GM23338 (cell line): Measurements from ENCODE around the gene IPO13. TPM values are rescaled to one million over a fixed set of nuclear protein-coding genes. Genes with fewer than 3 reads are reported as not detected.
A peak's percentile ranks its signal among the peaks of the same experiment; 100 is the strongest.

Experiments
- ATAC-seq: fragments of 200-7000 bp; cut with Tn5 transposase; 3 replicates; pipeline ENCODE4 v1.9.1; 2020
- DNase-seq: peaks from one replicate; pipeline ENCODE4 v3.0.0-alpha.2; 2015; ENCODE audit warnings: low spot score
- H2AFZ ChIP-seq: fragments of 200-600 bp; sonication (generic); 2 replicates; pipeline ENCODE4 v1.8.0; 2016; ENCODE audit warnings: antibody characterized with exemption, mild to moderate bottlenecking, moderate library complexity
- H3F3A ChIP-seq: fragments of 200-600 bp; sonication (generic); replicated peaks from 2 replicates; pipeline ENCODE4 v1.8.0; 2017; ENCODE audit warnings: antibody characterized with exemption, mixed run types, low read depth
- H3K27ac ChIP-seq: fragments of 200-600 bp; sonication (generic); 2 replicates; pipeline ENCODE4 v1.6.1; 2016; ENCODE audit warnings: low read depth
- H3K27me3 ChIP-seq: fragments of 200-600 bp; sonication (generic); 2 replicates; pipeline ENCODE4 v1.8.0; 2016; ENCODE audit warnings: mild to moderate bottlenecking, mixed run types, moderate library complexity; ENCODE audit not compliant: insufficient read depth
- H3K36me3 ChIP-seq: fragments of 200-600 bp; sonication (generic); 2 replicates; pipeline ENCODE4 v1.8.0; 2016; ENCODE audit warnings: mild to moderate bottlenecking; ENCODE audit not compliant: insufficient read depth
- H3K4me1 ChIP-seq: fragments of 200-600 bp; sonication (generic); 2 replicates; pipeline ENCODE4 v1.8.0; 2016; ENCODE audit warnings: mild to moderate bottlenecking, moderate library complexity; ENCODE audit not compliant: insufficient read depth
- H3K4me2 ChIP-seq: fragments of 200-600 bp; sonication (generic); 2 replicates; pipeline ENCODE4 v1.7.1; 2017; ENCODE audit warnings: mixed run types
- H3K4me3 ChIP-seq: fragments of 200-600 bp; sonication (generic); 2 replicates; pipeline ENCODE4 v1.6.1; 2016; ENCODE audit warnings: mixed run types
- H3K79me2 ChIP-seq: fragments of 200-600 bp; sonication (generic); replicated peaks from 2 replicates; pipeline ENCODE4 v1.8.0; 2017; ENCODE audit warnings: mild to moderate bottlenecking; ENCODE audit not compliant: insufficient read depth
- H3K9me2 ChIP-seq: fragments of 200-600 bp; sonication (generic); 2 replicates; pipeline ENCODE4 v1.8.0; 2017; ENCODE audit not compliant: insufficient read depth
- H4K20me1 ChIP-seq: fragments of 200-600 bp; sonication (generic); replicated peaks from 2 replicates; pipeline ENCODE4 v1.8.0; 2017; ENCODE audit warnings: mild to moderate bottlenecking; ENCODE audit not compliant: insufficient read depth
- H3K27ac Mint-ChIP-seq: 2 replicates; pipeline ENCODE4 v1.8.0; 2020; ENCODE audit warnings: inconsistent platforms, mild to moderate bottlenecking, moderate library complexity, mixed read lengths
- H3K27me3 Mint-ChIP-seq: 3 replicates; pipeline ENCODE4 v1.8.0; 2022; ENCODE audit warnings: low read depth, mild to moderate bottlenecking, moderate library complexity, mixed read lengths, inconsistent platforms; ENCODE audit not compliant: insufficient read depth, poor library complexity
- H3K36me3 Mint-ChIP-seq: 3 replicates; pipeline ENCODE4 v1.8.0; 2021; ENCODE audit warnings: low read depth, mild to moderate bottlenecking, inconsistent platforms, moderate library complexity, mixed read lengths
- H3K4me1 Mint-ChIP-seq: 3 replicates; pipeline ENCODE4 v1.8.0; 2020; ENCODE audit warnings: mild to moderate bottlenecking, inconsistent platforms, mixed read lengths
- H3K4me3 Mint-ChIP-seq: 3 replicates; pipeline ENCODE4 v1.8.0; 2021; ENCODE audit warnings: moderate library complexity, mild to moderate bottlenecking, inconsistent platforms, mixed read lengths
- H3K9me3 Mint-ChIP-seq: 3 replicates; pipeline ENCODE4 v1.8.0; 2020; ENCODE audit warnings: moderate library complexity, mild to moderate bottlenecking, inconsistent platforms, mixed read lengths
- CTCF ChIP-seq, 2 experiments: fragments of 200-600 bp in 1 of 2; sonication (generic) in 1 of 2; conservative IDR thresholded peaks; 2 replicates each; pipeline versions ENCODE4 v1.5.1 to v1.6.1; 2016 to 2017; ENCODE audit warnings: antibody characterized with exemption in 2 of 2, low read depth in 2 of 2, mild to moderate bottlenecking in 2 of 2, moderate library complexity in 1 of 2
- EZH2 ChIP-seq: fragments of 200-600 bp; sonication (generic); IDR thresholded peaks from one replicate; pipeline ENCODE4 v1.8.0; 2017; ENCODE audit warnings: antibody characterized with exemption, mild to moderate bottlenecking, low read depth; ENCODE audit not compliant: unreplicated experiment
- EZH2phosphoT487 ChIP-seq: fragments of 200-600 bp; sonication (generic); IDR thresholded peaks from one replicate; pipeline ENCODE4 v1.8.1; 2018; ENCODE audit warnings: antibody characterized with exemption; ENCODE audit not compliant: unreplicated experiment
- POLR2AphosphoS5 ChIP-seq: IDR thresholded peaks from 2 replicates; pipeline ENCODE4 v1.6.1; 2016; ENCODE audit warnings: antibody characterized with exemption, low read depth
- REST ChIP-seq: IDR thresholded peaks from one replicate; pipeline ENCODE4 v1.6.1; 2018; ENCODE audit warnings: antibody characterized with exemption; ENCODE audit not compliant: unreplicated experiment
- STAT1 ChIP-seq: IDR thresholded peaks from one replicate; pipeline ENCODE4 v1.6.1; 2016; ENCODE audit warnings: antibody characterized with exemption; ENCODE audit not compliant: unreplicated experiment
- polyA plus RNA-seq: library from polyadenylated mRNA; unstranded; fragments of >200 nt; fragmentation: Nextera tagmentation; extraction: Ambion mirVana; gene quantifications from 2 replicates; pipeline ENCODE4 v1.2.1, GENCODE V29; 2016
- total RNA-seq: library from RNA; depleted of rRNA; stranded (reverse); fragments of >200 nt; shearing (Covaris generic); gene quantifications from 2 replicates; pipeline ENCODE4 v1.2.3, GENCODE V29; 2014

The IPO13 gene
- total and polyA plus RNA-seq, 2 experiments from 2014 or later: 10.4 to 22.8 TPM

GRCh38 chr1:43971336-43971980, 24.7 kb downstream of the IPO13 start (continued):
- TF ChIP-seq CTCF (conservative IDR thresholded peaks at IDR 0.05; ENCODE audit: low read depth in 2 of 2): no peak
- TF ChIP-seq EZH2phosphoT487: no peak
- TF ChIP-seq EZH2: no peak

- peak; percentile 1; the same call in 2 of the 3 replicates for ATAC-seq
- H3K4me3 Mint-ChIP-seq: peak overlapping the region; percentile 90
- Histone ChIP-seq H3K27ac (0 out of 2 replicates have a peak overlapping the region, but pooled peaks have one; percentile 51), H3K4me2 (peak overlapping the region; percentile 98), H3K9me2 (no peaks in the 10 kb centered on the region), H3F3A (peaks cover 24% of the 10 kb centered on the region; the same call in 1 of the 2 replicates), H3K27me3 (no peaks in the 10 kb centered on the region), H2AFZ (peak overlapping the region; percentile 100), H3K4me3 (peak overlapping the region; percentile 96), H3K79me2 (peaks cover 17% of the 10 kb centered on the region), H3K36me3 (0 out of 2 replicates have a peak, but pooled peaks cover 7% of the 10 kb centered on the region), H3K4me1 (peaks cover 29% of the 10 kb centered on the region), H4K20me1 (peaks cover 22% of the 10 kb centered on the region)
- peak; percentile 61 for DNase-seq
- H3K36me3 Mint-ChIP-seq: peaks cover 70% of the 10 kb centered on the region
- H3K27me3 Mint-ChIP-seq: peaks cover 24% of the 10 kb centered on the region
- H3K27ac Mint-ChIP-seq: peak overlapping the region; percentile 69
- H3K4me1 Mint-ChIP-seq: peaks cover 45% of the 10 kb centered on the region
- TF ChIP-seq REST (no peak), STAT1 (no peak), POLR2AphosphoS5 (no peak), EZH2 (no peak), CTCF (conservative IDR thresholded peaks at IDR 0.05; ENCODE audit: low read depth in 2 of 2) (no peak)
- H3K9me3 Mint-ChIP-seq: no peaks in the 10 kb centered on the region
These were observed 27.3 kb downstream of the IPO13 start for GRCh38 chr1:43973981-43974442.
